CD14-positive monocyte (primary cell): Measurements from ENCODE around the gene PTCD3. TPM values are rescaled to one million over a fixed set of nuclear protein-coding genes. Genes with fewer than 3 reads are reported as not detected.

Experiments used
- DNase-seq, 3 donors: peaks; one replicate each; pipeline ENCODE4 v3.0.0-alpha.2; 2011 to 2022
- H2AFZ ChIP-seq: 2 replicates; pipeline ENCODE4 v1.6.0; 2012; ENCODE audit warnings: mild to moderate bottlenecking, low read depth, low read length, inconsistent platforms; ENCODE audit not compliant: insufficient read depth, poor library complexity, severe bottlenecking
- H3K27ac ChIP-seq, 2 donors: 1 replicate in 1 of 2; 2 replicates in 1 of 2; pipeline ENCODE4 v1.5.1; 2012 to 2013; ENCODE audit warnings: low read length in 2 of 2, control low read depth in 1 of 2, inconsistent platforms in 1 of 2, low read depth in 1 of 2, mild to moderate bottlenecking in 1 of 2
- H3K27me3 ChIP-seq, 2 donors: one replicate each; pipeline versions ENCODE4 v1.6.0 to v1.6.1; 2011 to 2013; ENCODE audit warnings: low read length in 2 of 2; ENCODE audit not compliant: control insufficient read depth in 2 of 2, insufficient read depth in 2 of 2
- H3K36me3 ChIP-seq, 2 donors: replicated peaks in 1 of 2; 1 replicate in 1 of 2; 2 replicates in 1 of 2; pipeline versions ENCODE4 v1.5.1 to v1.6.1; 2012 to 2013; ENCODE audit warnings: low read length in 2 of 2, control low read depth in 1 of 2, inconsistent platforms in 1 of 2, mild to moderate bottlenecking in 1 of 2; ENCODE audit not compliant: insufficient read depth in 2 of 2, control insufficient read depth in 1 of 2
- H3K4me1 ChIP-seq, 2 donors: 1 replicate in 1 of 2; 2 replicates in 1 of 2; pipeline versions ENCODE4 v1.5.1 to v1.6.1; 2012 to 2013; ENCODE audit warnings: low read length in 2 of 2, control low read depth in 1 of 2, inconsistent platforms in 1 of 2, mild to moderate bottlenecking in 1 of 2, moderate library complexity in 1 of 2; ENCODE audit not compliant: insufficient read depth in 2 of 2, control insufficient read depth in 1 of 2
- H3K4me2 ChIP-seq: replicated peaks from 2 replicates; pipeline ENCODE3; 2012; ENCODE audit warnings: low read length, moderate library complexity, mild to moderate bottlenecking; ENCODE audit not compliant: poor library complexity, severe bottlenecking; ENCODE audit errors: extremely low read depth
- H3K4me3 ChIP-seq, 3 experiments: fragments of 200-600 bp in 1 of 3; sonication (generic) in 1 of 3; replicated peaks in 1 of 3; 1 replicate in 2 of 3; 2 replicates in 1 of 3; pipeline ENCODE4 v1.5.1; 2011 to 2013; ENCODE audit warnings: low read length in 3 of 3, mild to moderate bottlenecking in 3 of 3, control low read depth in 2 of 3, low read depth in 2 of 3, inconsistent platforms in 1 of 3, moderate library complexity in 1 of 3
- H3K79me2 ChIP-seq: 2 replicates; pipeline ENCODE4 v1.6.0; 2012; ENCODE audit warnings: mild to moderate bottlenecking, control low read depth, inconsistent platforms, low read length, moderate library complexity; ENCODE audit not compliant: insufficient read depth
- H3K9ac ChIP-seq: 2 replicates; pipeline ENCODE4 v1.6.0; 2017; ENCODE audit warnings: low read length, mild to moderate bottlenecking; ENCODE audit not compliant: insufficient read depth, poor library complexity, severe bottlenecking
- H3K9me3 ChIP-seq, 2 donors: replicated peaks in 1 of 2; 1 replicate in 1 of 2; 2 replicates in 1 of 2; pipeline versions ENCODE4 v1.5.1 to v1.6.1; 2012 to 2013; ENCODE audit warnings: low read length in 2 of 2, control low read depth in 1 of 2; ENCODE audit not compliant: control insufficient read depth in 1 of 2, insufficient read depth in 1 of 2
- H4K20me1 ChIP-seq: 2 replicates; pipeline ENCODE4 v1.6.0; 2012; ENCODE audit warnings: mild to moderate bottlenecking, low read length, control low read depth, moderate library complexity; ENCODE audit not compliant: insufficient read depth
- H3K27ac Mint-ChIP-seq, 7 donors: one replicate each; pipeline ENCODE4 v1.8.0; 2020; ENCODE audit warnings: mild to moderate bottlenecking in 7 of 7, mixed read lengths in 7 of 7, moderate library complexity in 6 of 7, inconsistent platforms in 2 of 7
- H3K27me3 Mint-ChIP-seq, 3 donors: one replicate each; pipeline ENCODE4 v1.8.0; 2021 to 2022; ENCODE audit warnings: low read depth in 3 of 3, mild to moderate bottlenecking in 3 of 3, mixed read lengths in 3 of 3, moderate library complexity in 3 of 3, inconsistent platforms in 1 of 3
- H3K36me3 Mint-ChIP-seq, 2 donors: one replicate each; pipeline ENCODE4 v1.8.0; 2020; ENCODE audit warnings: mixed read lengths in 2 of 2, inconsistent platforms in 1 of 2, mild to moderate bottlenecking in 1 of 2
- H3K4me1 Mint-ChIP-seq: one replicate; pipeline ENCODE4 v1.8.0; 2020; ENCODE audit warnings: mild to moderate bottlenecking, mixed read lengths
- H3K4me3 Mint-ChIP-seq, 2 donors: one replicate each; pipeline ENCODE4 v1.8.0; 2020; ENCODE audit warnings: mild to moderate bottlenecking in 2 of 2, mixed read lengths in 2 of 2, moderate library complexity in 1 of 2
- H3K9me3 Mint-ChIP-seq, 7 donors: one replicate each; pipeline ENCODE4 v1.8.0; 2020 to 2022; ENCODE audit warnings: mixed read lengths in 7 of 7, mild to moderate bottlenecking in 6 of 7, moderate library complexity in 6 of 7, inconsistent platforms in 2 of 7
- CTCF ChIP-seq: fragments of 200-600 bp; IDR thresholded peaks from one replicate; pipeline ENCODE4 v1.8.0; 2022; ENCODE audit warnings: antibody characterized with exemption, mild to moderate bottlenecking
- WGBS: methylation state at CpG from one replicate; pipeline ENCODE4 v1.1.5; 2013; ENCODE audit warnings: missing lambda C conversion rate; ENCODE audit not compliant: insufficient coverage; 5-methylcytosine and 5-hydroxymethylcytosine counted together
- intact Hi-C, 2 donors: fragments of 100-400 bp; cut with micrococcal nuclease; formaldehyde crosslinking; loops; one replicate each; pipeline versions ENCODE4 v1.15.0 to v1.15.1; 2023
- polyA plus RNA-seq, 3 donors: library from polyadenylated mRNA; depleted of rRNA in 1 of 3; unstranded in 2 of 3; stranded (reverse) in 1 of 3; fragments of 300-500 nt in 2 of 3; fragments of >200 nt in 1 of 3; fragmentation: Illumina TruSeq in 2 of 3; gene quantifications; 1 replicate in 2 of 3; 2 replicates in 1 of 3; pipeline ENCODE4 v1.2.3, GENCODE V29; 2012 to 2021

The PTCD3 gene
- polyA plus RNA-seq, 3 donors: 14.0 to 60.5 (median 17.8) TPM

- Mint-ChIP-seq H3K9me3 (peaks cover 0 to under 1% (median 0%) of the 10 kb centered on the region in 7 donors), H3K4me3 (no peak overlapping the region), H3K4me1 (peaks cover 35% of the 10 kb centered on the region), H3K27ac (peak overlapping the region; percentile 61 to 88 (median 75)), H3K27me3 (peaks cover 0 to 2% (median 0%) of the 10 kb centered on the region in 3 donors), H3K36me3 (peaks cover 69 to 76% of the 10 kb centered on the region in 2 donors)
- intact Hi-C loops: no loop called here
- Histone ChIP-seq H3K27ac (peak overlapping the region; percentile 43 to 64), H3K4me1 (peaks cover 10 to 24% of the 10 kb centered on the region in 2 donors), H3K9ac (no peak overlapping the region), H4K20me1 (peaks cover 5% of the 10 kb centered on the region), H3K4me2 (no peak overlapping the region), H3K4me3 (no peak overlapping the region), H2AFZ (no peak overlapping the region), H3K9me3 (no peaks in the 10 kb centered on the region), H3K27me3 (no peaks in the 10 kb centered on the region), H3K36me3 (peaks cover 61 to 96% of the 10 kb centered on the region in 2 donors), H3K79me2 (no peaks in the 10 kb centered on the region)
- DNase-seq: peak in 2 of 3 donors; percentile 23 to 24
- TF ChIP-seq CTCF: no peak
- no CpG with 5 or more reads among the region's 6 CpGs for WGBS
Observed at GRCh38 chr2:86143307-86143706, 37.3 kb downstream of the PTCD3 start.

GRCh38 chr2:86143926-86144685 is 38.1 kb downstream of the PTCD3 start:
- no peak for TF ChIP-seq CTCF
- peak overlapping the region; percentile 43 to 64 for H3K27ac ChIP-seq
- H3K9me3 ChIP-seq: no peaks in the 10 kb centered on the region
- peaks cover 35% of the 10 kb centered on the region for H3K4me1 Mint-ChIP-seq
- peaks cover 61 to 96% of the 10 kb centered on the region in 2 donors for H3K36me3 ChIP-seq
- no peaks in the 10 kb centered on the region for H3K79me2 ChIP-seq
- no peak overlapping the region for H3K4me2 ChIP-seq
- H3K9me3 Mint-ChIP-seq: no peaks in the 10 kb centered on the region
- H3K27me3 ChIP-seq: no peaks in the 10 kb centered on the region
- H3K27me3 Mint-ChIP-seq: peaks cover 0 to 2% (median 0%) of the 10 kb centered on the region in 3 donors
- peaks cover 5% of the 10 kb centered on the region for H4K20me1 ChIP-seq
- H3K4me3 Mint-ChIP-seq: no peak overlapping the region
- H2AFZ ChIP-seq: no peak overlapping the region
- peak overlapping the region; percentile 42 to 88 (median 75) for H3K27ac Mint-ChIP-seq
- DNase-seq: no peak
- peaks cover 10 to 24% of the 10 kb centered on the region in 2 donors for H3K4me1 ChIP-seq
- intact Hi-C loops: no loop called here
- peaks cover 69 to 76% of the 10 kb centered on the region in 2 donors for H3K36me3 Mint-ChIP-seq
- no peak overlapping the region for H3K9ac ChIP-seq
- no peak overlapping the region for H3K4me3 ChIP-seq
- WGBS: 96% methylated on average over 7 of the region's 14 CpGs
